ENCODE results near the gene VIT. TPM values are rescaled to one million over a fixed set of nuclear protein-coding genes. Genes with fewer than 3 reads are reported as not detected.

VIT gene
- total and polyA plus RNA-seq, 2 experiments from 2014 or later: not detected

DNA sequence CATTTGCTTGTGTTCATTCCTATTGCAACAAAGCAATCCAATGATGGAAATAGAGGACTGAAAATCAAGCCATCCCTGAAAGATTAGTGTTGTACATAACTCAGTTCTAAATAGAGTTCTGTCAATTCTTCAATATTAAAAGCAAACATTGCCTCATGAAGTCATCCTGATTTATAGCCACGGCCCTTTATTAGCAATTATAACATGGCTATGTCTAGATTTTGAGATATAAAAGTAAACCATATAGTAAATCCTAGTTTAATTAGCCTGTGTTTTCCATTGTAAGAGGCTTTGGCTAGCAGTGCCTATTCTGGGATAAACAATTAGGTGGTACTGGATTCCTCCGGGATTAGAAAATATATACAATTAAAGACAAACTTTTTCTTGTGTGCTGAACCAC lies 33.2 kb upstream of the VIT start (continued):
- no peak for TF ChIP-seq ZNF114 (CRISPR knock-in tag; IDR thresholded peaks at IDR 0.05)

DNA sequence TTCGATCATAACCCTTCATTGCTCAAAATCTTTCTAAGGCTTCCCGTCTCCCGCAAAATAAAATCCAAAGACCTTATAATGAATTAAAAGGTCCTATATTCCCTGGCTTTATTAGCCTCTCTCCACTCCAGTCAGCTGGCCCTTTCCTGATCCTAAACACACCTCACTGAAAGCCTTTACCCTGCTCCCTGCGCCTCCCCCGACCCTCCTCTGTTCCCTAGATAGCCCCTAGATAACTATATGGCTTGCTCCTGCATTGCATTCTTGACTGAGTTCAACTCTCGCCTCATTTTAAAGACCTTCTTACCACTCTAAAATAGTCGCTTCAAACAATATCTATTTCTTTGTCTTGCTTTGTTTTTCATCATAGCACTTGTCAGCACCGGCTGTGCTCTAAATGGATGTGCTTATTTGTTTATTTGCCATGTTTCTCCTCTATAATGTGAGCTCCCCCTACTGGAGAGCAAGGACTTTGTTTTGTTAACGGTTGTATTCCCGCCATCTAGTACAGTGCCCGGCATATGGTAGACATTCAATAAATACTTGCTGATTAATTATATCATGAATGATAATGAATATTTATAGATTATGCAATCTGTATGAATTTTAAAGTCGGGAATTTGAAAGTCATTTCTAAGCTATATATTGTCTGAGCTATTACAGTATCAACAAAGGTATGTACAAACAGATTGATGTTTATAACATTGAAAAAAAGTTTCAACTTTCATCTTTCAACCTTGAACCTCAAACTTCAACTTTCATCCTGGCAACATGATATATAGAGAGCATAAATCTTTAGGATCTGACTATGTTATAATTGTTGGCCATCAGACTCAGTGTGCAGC lies 32.4 kb upstream of the VIT start:
- Histone ChIP-seq H2AFZ (0 out of 2 replicates have a peak overlapping the region, but pooled peaks have one; percentile 33), H3K9me2 (ENCODE audit: insufficient read depth) (peaks cover 8% of the 10 kb centered on the region; the same call in 1 of the 2 replicates), H3K79me2 (replicated peaks; ENCODE audit: insufficient read depth) (no peaks in the 10 kb centered on the region), H3K4me1 (ENCODE audit: insufficient read depth) (peaks cover 4% of the 10 kb centered on the region), H4K20me1 (replicated peaks; ENCODE audit: insufficient read depth) (no peaks in the 10 kb centered on the region), H3K27ac (ENCODE audit: low read depth) (no peak overlapping the region), H3K36me3 (ENCODE audit: insufficient read depth) (no peaks in the 10 kb centered on the region), H3F3A (replicated peaks; ENCODE audit: low read depth) (no peaks in the 10 kb centered on the region), H3K4me2 (0 out of 2 replicates have a peak overlapping the region, but pooled peaks have one; percentile 21), H3K4me3 (peak overlapping the region; percentile 35; the same call in 1 of the 2 replicates), H3K27me3 (ENCODE audit: insufficient read depth) (no peaks in the 10 kb centered on the region)
- Mint-ChIP-seq H3K36me3 (ENCODE audit: low read depth) (no peaks in the 10 kb centered on the region), H3K27me3 (ENCODE audit: insufficient read depth, low read depth, poor library complexity) (no peaks in the 10 kb centered on the region), H3K4me3 (no peak overlapping the region), H3K9me3 (no peaks in the 10 kb centered on the region; the same call in 1 of the 3 replicates), H3K4me1 (peaks cover 11% of the 10 kb centered on the region), H3K27ac (no peak overlapping the region)
- DNase-seq (ENCODE audit: low spot score) (peak; percentile 86), ATAC-seq (peak; percentile 95)
- TF ChIP-seq ZNF331 (CRISPR knock-in tag; IDR thresholded peaks at IDR 0.05; ENCODE audit: low read depth) (no peak), POLR2AphosphoS5 (IDR thresholded peaks at IDR 0.05; ENCODE audit: low read depth) (no peak), ZNF114 (CRISPR knock-in tag; IDR thresholded peaks at IDR 0.05) (no peak)
- TF ChIP-seq, protein P1, sequence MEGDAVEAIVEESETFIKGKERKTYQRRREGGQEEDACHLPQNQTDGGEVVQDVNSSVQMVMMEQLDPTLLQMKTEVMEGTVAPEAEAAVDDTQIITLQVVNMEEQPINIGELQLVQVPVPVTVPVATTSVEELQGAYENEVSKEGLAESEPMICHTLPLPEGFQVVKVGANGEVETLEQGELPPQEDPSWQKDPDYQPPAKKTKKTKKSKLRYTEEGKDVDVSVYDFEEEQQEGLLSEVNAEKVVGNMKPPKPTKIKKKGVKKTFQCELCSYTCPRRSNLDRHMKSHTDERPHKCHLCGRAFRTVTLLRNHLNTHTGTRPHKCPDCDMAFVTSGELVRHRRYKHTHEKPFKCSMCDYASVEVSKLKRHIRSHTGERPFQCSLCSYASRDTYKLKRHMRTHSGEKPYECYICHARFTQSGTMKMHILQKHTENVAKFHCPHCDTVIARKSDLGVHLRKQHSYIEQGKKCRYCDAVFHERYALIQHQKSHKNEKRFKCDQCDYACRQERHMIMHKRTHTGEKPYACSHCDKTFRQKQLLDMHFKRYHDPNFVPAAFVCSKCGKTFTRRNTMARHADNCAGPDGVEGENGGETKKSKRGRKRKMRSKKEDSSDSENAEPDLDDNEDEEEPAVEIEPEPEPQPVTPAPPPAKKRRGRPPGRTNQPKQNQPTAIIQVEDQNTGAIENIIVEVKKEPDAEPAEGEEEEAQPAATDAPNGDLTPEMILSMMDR (conservative IDR thresholded peaks at IDR 0.05; ENCODE audit: low read depth in 2 of 2): peak; percentile 85 to 96
- TF ChIP-seq, protein P2, sequence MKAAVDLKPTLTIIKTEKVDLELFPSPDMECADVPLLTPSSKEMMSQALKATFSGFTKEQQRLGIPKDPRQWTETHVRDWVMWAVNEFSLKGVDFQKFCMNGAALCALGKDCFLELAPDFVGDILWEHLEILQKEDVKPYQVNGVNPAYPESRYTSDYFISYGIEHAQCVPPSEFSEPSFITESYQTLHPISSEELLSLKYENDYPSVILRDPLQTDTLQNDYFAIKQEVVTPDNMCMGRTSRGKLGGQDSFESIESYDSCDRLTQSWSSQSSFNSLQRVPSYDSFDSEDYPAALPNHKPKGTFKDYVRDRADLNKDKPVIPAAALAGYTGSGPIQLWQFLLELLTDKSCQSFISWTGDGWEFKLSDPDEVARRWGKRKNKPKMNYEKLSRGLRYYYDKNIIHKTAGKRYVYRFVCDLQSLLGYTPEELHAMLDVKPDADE (IDR thresholded peaks at IDR 0.05): no peak
- TF ChIP-seq, protein P3, sequence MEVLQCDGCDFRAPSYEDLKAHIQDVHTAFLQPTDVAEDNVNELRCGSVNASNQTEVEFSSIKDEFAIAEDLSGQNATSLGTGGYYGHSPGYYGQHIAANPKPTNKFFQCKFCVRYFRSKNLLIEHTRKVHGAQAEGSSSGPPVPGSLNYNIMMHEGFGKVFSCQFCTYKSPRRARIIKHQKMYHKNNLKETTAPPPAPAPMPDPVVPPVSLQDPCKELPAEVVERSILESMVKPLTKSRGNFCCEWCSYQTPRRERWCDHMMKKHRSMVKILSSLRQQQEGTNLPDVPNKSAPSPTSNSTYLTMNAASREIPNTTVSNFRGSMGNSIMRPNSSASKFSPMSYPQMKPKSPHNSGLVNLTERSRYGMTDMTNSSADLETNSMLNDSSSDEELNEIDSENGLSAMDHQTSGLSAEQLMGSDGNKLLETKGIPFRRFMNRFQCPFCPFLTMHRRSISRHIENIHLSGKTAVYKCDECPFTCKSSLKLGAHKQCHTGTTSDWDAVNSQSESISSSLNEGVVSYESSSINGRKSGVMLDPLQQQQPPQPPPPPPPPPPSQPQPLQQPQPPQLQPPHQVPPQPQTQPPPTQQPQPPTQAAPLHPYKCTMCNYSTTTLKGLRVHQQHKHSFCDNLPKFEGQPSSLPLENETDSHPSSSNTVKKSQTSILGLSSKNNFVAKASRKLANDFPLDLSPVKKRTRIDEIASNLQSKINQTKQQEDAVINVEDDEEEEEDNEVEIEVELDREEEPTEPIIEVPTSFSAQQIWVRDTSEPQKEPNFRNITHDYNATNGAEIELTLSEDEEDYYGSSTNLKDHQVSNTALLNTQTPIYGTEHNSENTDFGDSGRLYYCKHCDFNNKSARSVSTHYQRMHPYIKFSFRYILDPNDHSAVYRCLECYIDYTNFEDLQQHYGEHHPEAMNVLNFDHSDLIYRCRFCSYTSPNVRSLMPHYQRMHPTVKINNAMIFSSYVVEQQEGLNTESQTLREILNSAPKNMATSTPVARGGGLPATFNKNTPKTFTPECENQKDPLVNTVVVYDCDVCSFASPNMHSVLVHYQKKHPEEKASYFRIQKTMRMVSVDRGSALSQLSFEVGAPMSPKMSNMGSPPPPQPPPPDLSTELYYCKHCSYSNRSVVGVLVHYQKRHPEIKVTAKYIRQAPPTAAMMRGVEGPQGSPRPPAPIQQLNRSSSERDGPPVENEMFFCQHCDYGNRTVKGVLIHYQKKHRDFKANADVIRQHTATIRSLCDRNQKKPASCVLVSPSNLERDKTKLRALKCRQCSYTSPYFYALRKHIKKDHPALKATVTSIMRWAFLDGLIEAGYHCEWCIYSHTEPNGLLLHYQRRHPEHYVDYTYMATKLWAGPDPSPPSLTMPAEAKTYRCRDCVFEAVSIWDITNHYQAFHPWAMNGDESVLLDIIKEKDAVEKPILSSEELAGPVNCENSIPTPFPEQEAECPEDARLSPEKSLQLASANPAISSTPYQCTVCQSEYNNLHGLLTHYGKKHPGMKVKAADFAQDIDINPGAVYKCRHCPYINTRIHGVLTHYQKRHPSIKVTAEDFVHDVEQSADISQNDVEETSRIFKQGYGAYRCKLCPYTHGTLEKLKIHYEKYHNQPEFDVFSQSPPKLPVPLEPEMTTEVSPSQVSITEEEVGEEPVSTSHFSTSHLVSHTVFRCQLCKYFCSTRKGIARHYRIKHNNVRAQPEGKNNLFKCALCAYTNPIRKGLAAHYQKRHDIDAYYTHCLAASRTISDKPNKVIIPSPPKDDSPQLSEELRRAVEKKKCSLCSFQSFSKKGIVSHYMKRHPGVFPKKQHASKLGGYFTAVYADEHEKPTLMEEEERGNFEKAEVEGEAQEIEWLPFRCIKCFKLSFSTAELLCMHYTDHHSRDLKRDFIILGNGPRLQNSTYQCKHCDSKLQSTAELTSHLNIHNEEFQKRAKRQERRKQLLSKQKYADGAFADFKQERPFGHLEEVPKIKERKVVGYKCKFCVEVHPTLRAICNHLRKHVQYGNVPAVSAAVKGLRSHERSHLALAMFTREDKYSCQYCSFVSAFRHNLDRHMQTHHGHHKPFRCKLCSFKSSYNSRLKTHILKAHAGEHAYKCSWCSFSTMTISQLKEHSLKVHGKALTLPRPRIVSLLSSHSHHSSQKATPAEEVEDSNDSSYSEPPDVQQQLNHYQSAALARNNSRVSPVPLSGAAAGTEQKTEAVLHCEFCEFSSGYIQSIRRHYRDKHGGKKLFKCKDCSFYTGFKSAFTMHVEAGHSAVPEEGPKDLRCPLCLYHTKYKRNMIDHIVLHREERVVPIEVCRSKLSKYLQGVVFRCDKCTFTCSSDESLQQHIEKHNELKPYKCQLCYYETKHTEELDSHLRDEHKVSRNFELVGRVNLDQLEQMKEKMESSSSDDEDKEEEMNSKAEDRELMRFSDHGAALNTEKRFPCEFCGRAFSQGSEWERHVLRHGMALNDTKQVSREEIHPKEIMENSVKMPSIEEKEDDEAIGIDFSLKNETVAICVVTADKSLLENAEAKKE (CRISPR knock-in tag; IDR thresholded peaks at IDR 0.05): no peak

Measured in GM23338 (cell line).